Astrocyte of the hippocampus (primary cell): ENCODE data around the gene PPM1A.

Experiments used
- DNase-seq: peaks from one replicate; pipeline ENCODE4 v3.0.0; 2011; ENCODE audit warnings: low read depth, low spot score

PPM1A gene

GRCh38 chr14:60226298-60226697 lies 22.7 kb upstream of the PPM1A start:
- no peak for DNase-seq

GRCh38 chr14:60227291-60227690 lies 21.7 kb upstream of the PPM1A start:
- DNase-seq, result no peak

- no peak for DNase-seq
These were observed 19.4 kb upstream of the PPM1A start for GRCh38 chr14:60229614-60230013.

GRCh38 chr14:60232185-60232584 lies 16.8 kb upstream of the PPM1A start:
- DNase-seq, result no peak

DNA sequence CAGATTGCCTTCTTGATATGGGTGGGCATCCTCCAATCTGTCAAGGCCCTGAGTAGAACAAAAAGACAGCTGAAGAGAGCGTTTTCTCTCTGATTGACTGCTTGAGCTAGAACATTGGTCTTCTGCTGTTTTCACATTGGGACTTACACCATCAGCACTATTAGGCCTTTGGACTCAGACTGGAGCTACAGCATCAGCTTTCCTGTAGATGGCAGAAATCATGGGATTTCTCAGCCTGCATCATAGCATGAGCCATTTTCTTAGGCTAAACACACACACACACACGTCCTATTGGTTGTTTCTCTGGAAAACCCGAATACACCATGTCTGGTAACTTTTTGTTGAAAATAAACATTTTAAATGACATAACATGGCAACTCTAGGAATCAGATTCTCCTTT lies 15.8 kb upstream of the PPM1A start:
- DNase-seq, result no peak

DNA sequence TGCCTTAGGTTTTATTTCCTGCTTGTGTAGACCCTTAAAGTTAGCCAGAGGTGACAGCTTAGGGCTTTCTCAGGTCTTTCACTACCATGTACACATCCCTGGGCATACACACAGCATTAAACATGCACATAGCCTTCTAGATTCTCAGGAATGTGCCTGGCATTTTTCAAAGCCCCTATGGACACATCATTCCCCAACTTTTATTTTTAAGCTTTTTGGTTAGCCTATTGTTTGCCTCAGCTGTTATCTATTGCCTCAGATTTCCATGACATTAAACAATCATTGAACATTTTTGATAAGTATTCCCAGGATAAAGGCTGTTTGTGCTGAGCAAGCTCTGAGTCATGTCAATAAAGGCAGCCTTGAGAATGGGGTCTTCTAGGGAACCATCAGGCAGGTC lies 15.1 kb upstream of the PPM1A start:
- DNase-seq, result no peak

DNA sequence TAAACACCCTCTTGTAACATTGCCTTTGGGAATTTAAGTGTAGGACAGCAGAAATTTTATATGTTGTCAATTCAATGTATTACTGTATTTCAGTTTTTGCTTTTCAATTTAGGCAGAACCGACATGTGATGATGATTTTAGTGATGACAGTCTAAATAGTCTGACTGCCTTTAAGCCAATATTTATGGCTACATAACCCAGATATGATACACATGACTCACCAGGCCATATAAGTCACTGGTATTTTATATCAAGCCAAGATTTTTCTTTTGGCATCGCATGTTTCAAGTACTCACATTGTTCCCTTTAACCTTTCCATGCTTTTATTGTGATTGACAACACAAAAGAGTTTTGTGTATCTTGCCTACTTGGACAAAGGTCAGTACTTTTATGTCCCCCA lies 13.6 kb upstream of the PPM1A start:
- no peak for DNase-seq

DNA sequence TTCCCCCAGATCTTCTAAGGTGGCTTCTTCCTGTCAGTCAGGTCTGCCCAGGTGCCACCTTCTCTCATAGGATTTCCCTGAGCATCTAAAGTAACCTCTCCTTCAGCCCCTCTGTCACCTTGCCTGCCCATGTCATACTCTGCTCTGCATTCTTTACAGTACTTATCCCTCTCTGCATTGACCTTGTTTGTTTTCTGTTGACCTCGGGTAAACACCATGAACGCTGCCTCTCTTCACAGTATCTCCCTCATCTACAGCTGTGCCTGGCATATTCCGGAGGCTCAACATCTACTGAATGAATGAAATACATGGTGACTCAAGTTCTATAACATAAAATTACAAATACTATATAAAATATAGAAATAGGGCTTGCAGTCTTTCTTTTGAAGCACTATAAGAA lies 10.1 kb upstream of the PPM1A start:
- no peak for DNase-seq

- DNase-seq, result no peak
These were observed 8.7 kb upstream of the PPM1A start for GRCh38 chr14:60240139-60240856.

DNA sequence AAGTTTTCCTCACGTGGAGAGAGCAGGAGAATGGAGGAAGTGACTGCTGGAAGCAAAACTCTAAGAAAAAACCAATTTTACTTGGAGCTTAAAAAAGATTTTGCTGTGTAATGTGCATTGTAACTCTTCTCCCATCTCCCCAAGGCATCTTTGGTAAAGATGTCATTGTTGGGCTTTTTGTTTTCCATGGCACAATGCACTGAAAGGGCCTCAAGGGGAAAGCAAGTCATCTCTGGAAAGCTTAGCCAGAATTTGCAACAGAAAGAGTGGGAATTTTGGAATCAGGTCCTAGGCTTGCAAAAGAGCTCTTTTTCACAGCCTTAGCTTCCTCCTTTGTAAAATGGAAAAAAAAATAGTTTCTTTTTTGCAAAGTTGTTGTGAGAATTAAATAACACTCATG lies 7.9 kb upstream of the PPM1A start:
- no peak for DNase-seq

DNA sequence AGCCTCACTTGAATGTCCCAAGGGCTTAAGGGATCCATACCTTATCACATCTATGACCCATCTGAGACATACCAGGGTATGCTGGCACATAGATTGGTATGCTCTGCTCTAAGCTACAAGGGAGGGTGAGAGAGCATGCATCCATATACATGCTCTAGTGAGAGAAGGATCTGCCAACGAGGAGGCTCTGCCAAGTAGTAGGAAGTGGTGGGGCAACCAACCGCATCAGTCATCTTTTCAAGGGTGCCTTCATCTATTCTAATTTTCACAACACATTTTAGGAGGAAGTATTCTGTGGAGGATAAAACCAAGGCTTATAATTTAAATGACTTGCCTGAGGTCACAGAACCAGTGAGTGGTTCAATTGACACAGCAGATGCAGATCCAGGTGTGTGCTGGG lies 6.6 kb upstream of the PPM1A start:
- no peak for DNase-seq

DNA sequence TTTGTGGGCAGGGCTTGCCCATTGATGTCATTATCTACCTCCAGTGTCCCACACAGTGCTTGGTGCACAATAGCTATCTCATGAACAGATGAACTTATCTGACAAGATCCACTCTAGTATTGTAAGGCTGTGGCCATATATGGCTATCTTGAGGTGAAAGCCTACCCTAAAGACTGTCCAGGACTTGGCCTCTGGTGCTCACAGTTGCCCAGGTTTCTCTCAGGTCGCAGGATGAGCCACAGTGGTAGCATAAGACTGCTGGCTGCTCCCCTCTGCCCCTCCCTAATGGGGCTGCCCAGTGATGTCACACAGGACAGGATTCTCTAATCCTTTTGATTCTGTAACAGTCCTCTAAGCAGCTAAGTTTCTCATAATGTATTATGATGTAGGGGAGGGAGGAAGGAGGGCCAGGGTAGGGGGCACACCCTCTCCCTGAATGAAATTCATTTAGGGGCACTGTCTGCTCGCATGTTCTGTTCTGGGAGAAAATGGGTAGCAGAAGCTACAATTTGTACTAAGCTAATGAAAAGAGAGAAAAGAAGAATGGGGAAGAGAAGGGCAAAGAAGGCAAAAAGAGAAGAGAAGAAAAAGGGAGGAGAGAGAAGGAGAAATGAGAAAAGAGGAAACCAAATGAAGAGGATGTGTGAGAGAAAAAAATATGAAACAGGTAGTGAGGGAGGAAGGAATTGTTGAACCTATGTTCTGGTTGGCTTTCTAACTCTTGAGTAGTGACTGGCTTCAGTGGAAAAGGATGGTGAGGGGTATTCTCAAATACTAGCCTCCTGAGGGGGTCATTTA lies 3.4 kb upstream of the PPM1A start:
- DNase-seq, result no peak

DNA sequence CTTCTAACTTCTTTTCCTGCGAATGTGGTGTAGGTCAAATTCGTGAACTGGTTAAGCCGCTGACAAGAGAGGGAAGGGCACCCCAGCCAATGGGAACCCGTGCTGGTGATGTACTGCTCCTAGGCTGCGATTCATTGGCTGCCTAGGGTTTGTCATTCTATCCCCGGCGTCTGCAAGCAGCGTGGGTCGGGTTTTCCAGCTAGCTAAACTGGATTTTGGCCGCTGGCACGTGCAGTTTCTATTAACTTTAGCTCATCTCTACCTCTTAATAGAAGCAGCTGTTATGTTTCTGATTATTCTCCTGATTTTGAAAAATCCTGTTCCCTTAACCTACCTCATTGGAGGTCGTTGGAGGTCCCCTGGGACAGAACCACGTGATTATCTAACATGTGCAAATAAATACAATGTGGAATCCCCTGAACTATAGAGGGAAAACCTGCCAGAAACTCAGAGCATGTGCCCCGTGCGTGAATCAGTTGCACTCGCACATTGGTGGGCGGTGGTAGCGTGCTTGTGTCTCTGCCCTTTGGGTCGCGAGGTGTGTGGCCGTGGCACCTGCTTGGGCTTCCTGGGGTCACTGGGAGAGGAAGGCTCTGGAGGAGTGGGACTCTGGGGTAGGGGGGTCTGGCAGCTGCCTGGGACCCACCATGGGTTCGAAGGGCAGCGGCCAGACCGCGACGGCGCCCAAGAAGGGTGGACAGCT lies 876 bp upstream of the PPM1A start:
- peak; percentile 94 for DNase-seq

DNA sequence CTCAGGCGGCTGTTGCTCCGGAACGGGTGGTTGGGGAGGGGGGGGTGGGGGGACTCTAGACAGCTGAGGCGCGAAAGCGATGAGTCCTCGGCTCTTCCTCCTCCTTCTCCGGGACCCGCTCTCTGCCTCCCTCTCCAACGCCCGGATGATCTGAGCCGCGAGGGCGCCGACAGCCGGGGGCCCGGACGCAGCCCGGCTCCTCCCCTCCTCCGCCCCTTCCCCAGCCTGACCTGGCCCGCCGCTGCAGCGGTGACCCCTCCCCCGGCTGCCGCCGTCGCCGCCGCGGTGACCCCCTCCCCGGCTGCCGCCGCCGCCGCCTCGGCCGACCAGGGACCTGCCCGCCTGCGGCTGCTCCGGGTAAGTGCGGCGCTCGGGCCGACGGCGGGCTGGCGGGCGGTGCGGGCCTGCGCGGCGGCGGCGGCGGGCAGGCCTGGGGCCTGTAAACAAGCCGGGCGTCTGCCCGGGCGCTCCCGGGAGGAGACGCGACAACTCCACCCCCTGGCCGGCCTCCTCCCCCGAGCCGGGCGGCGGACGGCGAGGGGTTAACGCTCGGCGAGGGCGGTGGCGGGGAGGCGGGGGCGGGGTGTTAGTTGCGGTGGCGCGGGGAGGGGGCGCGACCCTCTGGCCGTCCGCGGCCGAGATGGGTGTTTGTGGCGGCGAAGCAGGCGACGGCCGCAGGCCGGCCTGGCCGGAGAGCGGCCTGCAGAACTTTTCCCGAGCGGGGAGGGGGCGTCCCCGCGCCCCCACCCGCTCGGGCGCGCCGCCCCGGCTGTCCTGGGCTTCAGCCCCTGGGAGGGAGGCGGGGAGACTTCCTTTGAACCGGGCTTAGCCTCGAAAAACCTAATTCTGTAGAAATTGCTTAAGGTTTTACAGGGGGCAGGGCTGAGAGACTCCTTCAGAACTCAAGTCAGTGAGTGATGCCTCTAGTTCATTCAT lies 568 bp downstream of the PPM1A start:
- peak; percentile 88 for DNase-seq

- DNase-seq, result peak; percentile 49
These were observed 1.4 kb downstream of the PPM1A start for GRCh38 chr14:60250257-60251035.

- no peak for DNase-seq
These were observed 2.9 kb downstream of the PPM1A start for GRCh38 chr14:60251877-60252276.

DNA sequence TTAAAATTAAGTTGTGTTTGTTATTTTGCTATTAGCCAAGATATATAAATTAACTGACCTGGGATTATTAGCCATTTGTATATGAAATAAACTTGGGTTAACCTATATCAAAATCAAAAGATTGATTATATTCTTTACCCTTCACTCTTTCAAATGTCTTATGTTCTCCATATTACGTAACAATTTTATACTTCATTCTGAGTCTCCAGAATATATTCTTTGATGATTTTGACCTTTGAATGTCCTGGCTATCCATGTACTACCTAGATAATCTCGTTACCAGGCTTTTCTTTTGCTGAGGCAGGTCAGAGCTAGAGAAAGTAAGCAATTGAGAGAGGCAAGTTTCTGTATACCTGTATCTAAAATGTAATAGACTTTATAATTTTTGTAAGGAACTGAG lies 3.6 kb downstream of the PPM1A start:
- no peak for DNase-seq

DNA sequence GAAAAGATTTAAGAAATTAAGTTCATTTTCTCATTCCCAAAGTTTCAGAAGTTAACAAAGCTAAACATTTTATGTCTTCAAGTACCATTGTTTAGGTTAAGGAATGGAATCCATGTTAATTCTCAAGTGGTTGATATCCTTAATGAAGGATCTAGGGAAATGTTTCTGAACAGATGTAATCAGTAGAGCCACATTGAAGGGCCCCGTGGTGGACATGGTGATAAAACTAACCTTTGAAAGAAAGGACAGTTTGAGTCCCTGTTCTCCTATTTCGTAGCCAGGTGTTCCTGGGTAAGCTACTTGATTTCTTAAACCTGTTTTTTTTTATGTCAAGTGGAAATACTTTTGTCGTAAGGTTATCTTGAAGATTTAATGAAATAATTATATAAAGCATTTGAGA lies 4.6 kb downstream of the PPM1A start:
- DNase-seq, result no peak

- no peak for DNase-seq
These were observed 5.2 kb downstream of the PPM1A start for GRCh38 chr14:60254176-60254575.

DNA sequence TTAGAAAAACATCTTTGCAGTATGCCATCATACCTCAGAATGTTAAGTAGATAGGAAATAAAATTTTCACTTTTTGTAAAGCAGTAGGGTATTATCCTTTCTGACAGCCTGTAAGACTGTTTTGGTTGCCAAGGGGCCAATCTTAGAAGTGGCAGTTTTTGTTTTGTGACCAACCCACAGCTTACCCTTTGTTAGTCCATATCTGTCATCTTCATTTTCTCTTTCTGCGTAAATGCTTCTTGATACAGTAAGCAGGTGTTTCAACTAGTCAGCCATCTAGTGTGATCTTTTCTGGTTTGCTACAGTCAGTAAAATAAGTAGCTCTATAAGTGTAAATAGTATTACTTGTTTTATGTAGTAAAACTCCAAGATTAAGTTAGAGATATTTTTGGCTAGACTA lies 8.8 kb downstream of the PPM1A start:
- DNase-seq, result no peak

- DNase-seq, result no peak
These were observed 16.1 kb downstream of the PPM1A start for GRCh38 chr14:60265163-60265562.
